A673 (cell line): ENCODE measurements around the gene NFATC3.

Source experiments
- CTCF ChIP-seq: fragments of 300-800, 200-600 bp; sonication (generic); conservative IDR thresholded peaks from 2 replicates; pipeline ENCODE4 v1.5.1; 2017; ENCODE audit warnings: low read depth, mild to moderate bottlenecking, antibody characterized with exemption, low read length, moderate library complexity, mixed read lengths
- EZH2 ChIP-seq: fragments of 200-600 bp; sonication (generic); IDR thresholded peaks from 2 replicates; pipeline ENCODE4 v1.6.1; 2017; ENCODE audit warnings: borderline replicate concordance, low read depth, mild to moderate bottlenecking, mixed read lengths, antibody characterized with exemption, low read length; ENCODE audit not compliant: poor library complexity, severe bottlenecking

- no peak for TF ChIP-seq CTCF
- no peak for TF ChIP-seq EZH2
These were observed 189.3 kb downstream of the NFATC3 start for GRCh38 chr16:68274441-68274840.
